ENCODE measurements around the gene FAM53B. TPM values are rescaled to one million over a fixed set of nuclear protein-coding genes. Genes with fewer than 3 reads are reported as not detected.
"Not testable (repeated sequence)": the region's sequence is repeated elsewhere in the genome, so short reads cannot be mapped to it uniquely, and the experiment has no call there.

Gene FAM53B
- total RNA-seq, 1 donor from 2014 or later: 18.5 TPM

- DNase-seq (ENCODE audit: low spot score); intact Hi-C loops (cut with DNase I): not testable (repeated sequence)
Observed at GRCh38 chr10:124610851-124611250, 133.3 kb downstream of the FAM53B start.

- intact Hi-C loops (cut with DNase I): not testable (repeated sequence)
Observed at GRCh38 chr10:124610186-124610585, 134.0 kb downstream of the FAM53B start.

GRCh38 chr10:124609698-124610097, 134.5 kb downstream of the FAM53B start:
- no peak for DNase-seq (ENCODE audit: low spot score)
- intact Hi-C loops (cut with DNase I): no loop called here

More at GRCh38 chr10:124610186-124610585, 134.0 kb downstream of the FAM53B start:
- not testable (repeated sequence) for DNase-seq (ENCODE audit: low spot score)

GRCh38 chr10:124608093-124608721, 136.0 kb downstream of the FAM53B start:
- DNase-seq (ENCODE audit: low spot score): no peak
- intact Hi-C loops (cut with DNase I): no loop called here

GRCh38 chr10:124607693-124608092, 136.5 kb downstream of the FAM53B start:
- no peak for DNase-seq (ENCODE audit: low spot score)
- intact Hi-C loops (cut with DNase I): no loop called here

- intact Hi-C loops (cut with DNase I): no loop called here
- DNase-seq (ENCODE audit: low spot score): no peak
Observed at GRCh38 chr10:124606822-124607221, 137.4 kb downstream of the FAM53B start.

GRCh38 chr10:124605856-124606812, 138.0 kb downstream of the FAM53B start:
- intact Hi-C loops (cut with DNase I): no loop called here
- no peak for DNase-seq (ENCODE audit: low spot score)

GRCh38 chr10:124605481-124605855, 138.7 kb downstream of the FAM53B start:
- no peak for DNase-seq (ENCODE audit: low spot score)
- intact Hi-C loops (cut with DNase I): no loop called here

GRCh38 chr10:124605001-124605370, 139.2 kb downstream of the FAM53B start:
- intact Hi-C loops (cut with DNase I): no loop called here
- no peak for DNase-seq (ENCODE audit: low spot score)

GRCh38 chr10:124604214-124605000, 139.8 kb downstream of the FAM53B start:
- DNase-seq (ENCODE audit: low spot score): no peak
- intact Hi-C loops (cut with DNase I): no loop called here

- intact Hi-C loops (cut with DNase I): no loop called here
- no peak for DNase-seq (ENCODE audit: low spot score)
Observed at GRCh38 chr10:124603376-124604213, 140.6 kb downstream of the FAM53B start.

GRCh38 chr10:124602646-124603365, 141.4 kb downstream of the FAM53B start:
- DNase-seq (ENCODE audit: low spot score): no peak
- intact Hi-C loops (cut with DNase I): no loop called here

- intact Hi-C loops (cut with DNase I): no loop called here
- no peak for DNase-seq (ENCODE audit: low spot score)
Observed at GRCh38 chr10:124602121-124602561, 142.0 kb downstream of the FAM53B start.

GRCh38 chr10:124601431-124602120, 142.6 kb downstream of the FAM53B start:
- intact Hi-C loops (cut with DNase I): no loop called here

GRCh38 chr10:124601016-124601415, 143.2 kb downstream of the FAM53B start:
- no peak for DNase-seq (ENCODE audit: low spot score)
- intact Hi-C loops (cut with DNase I): no loop called here

More at GRCh38 chr10:124601431-124602120, 142.6 kb downstream of the FAM53B start:
- DNase-seq (ENCODE audit: low spot score): no peak

- no peak for DNase-seq (ENCODE audit: low spot score)
- intact Hi-C loops (cut with DNase I): no loop called here
Observed at GRCh38 chr10:124600051-124600880, 143.9 kb downstream of the FAM53B start.

- intact Hi-C loops (cut with DNase I): no loop called here
- DNase-seq (ENCODE audit: low spot score): no peak
Observed at GRCh38 chr10:124599588-124600050, 144.6 kb downstream of the FAM53B start.

Data from cardiac septum (tissue), 1 donor.